NCI-H446 (cell line): Measurements from ENCODE around the gene FBXO31.
"Not testable (repeated sequence)": the region's sequence is repeated elsewhere in the genome, so short reads cannot be mapped to it uniquely, and the experiment has no call there.

Source experiments
- DNase-seq, 2 experiments: peaks; one replicate each; lab custom pipeline; 2025; lab: John Stamatoyannopoulos, UW

FBXO31 gene

GRCh38 chr16:87410968-87411367 lies 27.4 kb upstream of the FBXO31 start:
- DNase-seq, result no peak

GRCh38 chr16:87410530-87410929 lies 27.0 kb upstream of the FBXO31 start:
- DNase-seq, result no peak

- DNase-seq, result no peak
Measured at GRCh38 chr16:87409781-87410180, 26.2 kb upstream of the FBXO31 start.

GRCh38 chr16:87409153-87409552 lies 25.6 kb upstream of the FBXO31 start:
- no peak for DNase-seq

- no peak for DNase-seq
Measured at GRCh38 chr16:87407511-87408112, 24.0 kb upstream of the FBXO31 start.

- no peak for DNase-seq
Measured at GRCh38 chr16:87406495-87407088, 23.0 kb upstream of the FBXO31 start.

GRCh38 chr16:87404764-87405625 lies 21.4 kb upstream of the FBXO31 start:
- DNase-seq, result no peak

- DNase-seq, result no peak
Measured at GRCh38 chr16:87395181-87395842, 11.7 kb upstream of the FBXO31 start.

- DNase-seq, result no peak
Measured at GRCh38 chr16:87393680-87394055, 10.1 kb upstream of the FBXO31 start.

- DNase-seq, result peak in 1 of 2 experiments; percentile 8
Measured at GRCh38 chr16:87392821-87393679, 9.5 kb upstream of the FBXO31 start.

- DNase-seq, result peak; percentile 69 to 94
Measured at GRCh38 chr16:87391950-87392820, 8.6 kb upstream of the FBXO31 start, which contains the start of gene MAP1LC3B. TSS of gene MAP1LC3B (plus strand) at chr16:87392336. CDS start at chr16:87392428, 92 bp downstream.

- no peak for DNase-seq
Measured at GRCh38 chr16:87391324-87391949, 7.9 kb upstream of the FBXO31 start.

- DNase-seq, result no peak
Measured at GRCh38 chr16:87390641-87391323, 7.2 kb upstream of the FBXO31 start.

- not testable (repeated sequence) for DNase-seq
Measured at GRCh38 chr16:87389914-87390313, 6.3 kb upstream of the FBXO31 start.

GRCh38 chr16:87389245-87389644 lies 5.7 kb upstream of the FBXO31 start:
- DNase-seq, result peak; percentile 79 to 85

GRCh38 chr16:87388818-87389134 lies 5.2 kb upstream of the FBXO31 start:
- DNase-seq, result no peak

GRCh38 chr16:87387942-87388817 lies 4.6 kb upstream of the FBXO31 start:
- peak; percentile 71 to 92 for DNase-seq

GRCh38 chr16:87384875-87385167 lies 1.2 kb upstream of the FBXO31 start:
- DNase-seq, result not testable (repeated sequence)
